Endothelial cell (in vitro differentiated cells): Measurements from ENCODE around the gene THBD. TPM values are rescaled to one million over a fixed set of nuclear protein-coding genes. Genes with fewer than 3 reads are reported as not detected.

Source experiments
- DNase-seq: peaks from one replicate; pipeline ENCODE4 v3.0.0; 2021; ENCODE audit warnings: low spot score
- H3K27ac Mint-ChIP-seq: one replicate; pipeline ENCODE4 v1.8.0; 2021; ENCODE audit warnings: mixed read lengths, inconsistent platforms; ENCODE audit not compliant: unreplicated experiment
- H3K27me3 Mint-ChIP-seq: one replicate; pipeline ENCODE4 v1.8.0; 2021; ENCODE audit warnings: mild to moderate bottlenecking, moderate library complexity, mixed read lengths, inconsistent platforms; ENCODE audit not compliant: unreplicated experiment
- H3K36me3 Mint-ChIP-seq: one replicate; pipeline ENCODE4 v1.8.0; 2021; ENCODE audit warnings: mild to moderate bottlenecking, low read depth, mixed read lengths, inconsistent platforms; ENCODE audit not compliant: unreplicated experiment
- H3K4me1 Mint-ChIP-seq: one replicate; pipeline ENCODE4 v1.8.0; 2021; ENCODE audit warnings: mild to moderate bottlenecking, mixed read lengths, inconsistent platforms; ENCODE audit not compliant: unreplicated experiment
- H3K4me3 Mint-ChIP-seq: one replicate; pipeline ENCODE4 v1.8.0; 2021; ENCODE audit warnings: mild to moderate bottlenecking, mixed read lengths, inconsistent platforms; ENCODE audit not compliant: unreplicated experiment
- H3K9me3 Mint-ChIP-seq: one replicate; pipeline ENCODE4 v1.8.0; 2021; ENCODE audit warnings: mixed read lengths, inconsistent platforms; ENCODE audit not compliant: unreplicated experiment
- CTCF ChIP-seq: fragments of 200-600 bp; sonication (generic); IDR thresholded peaks from one replicate; pipeline ENCODE4 v1.5.0; 2021; ENCODE audit warnings: antibody characterized with exemption; ENCODE audit not compliant: unreplicated experiment
- total RNA-seq: library from RNA; stranded (reverse); fragmentation: NEBNext Ultra II Directional; extraction: Animal tissue kit (Norgen Biotek cat#: 25700); gene quantifications from one replicate; pipeline ENCODE4 v1.2.1, GENCODE V29; 2021; ENCODE audit not compliant: unreplicated experiment

Gene THBD
- total RNA-seq, 1 donor from 2014 or later = 90.4 TPM

- TF ChIP-seq CTCF = no peak
- Mint-ChIP-seq H3K4me3 (peak overlapping the region; percentile 96), H3K27me3 (peaks cover 12% of the 10 kb centered on the region), H3K4me1 (peaks cover 42% of the 10 kb centered on the region), H3K9me3 (peaks cover 4% of the 10 kb centered on the region), H3K27ac (no peak overlapping the region), H3K36me3 (peaks cover 7% of the 10 kb centered on the region)
- no peak for DNase-seq
Measured at GRCh38 chr20:23046431-23046830, 3.0 kb downstream of the THBD start.

- Mint-ChIP-seq H3K27me3 (peaks cover 7% of the 10 kb centered on the region), H3K36me3 (peaks cover 7% of the 10 kb centered on the region), H3K27ac (no peak overlapping the region), H3K4me1 (peaks cover 36% of the 10 kb centered on the region), H3K9me3 (peaks cover 4% of the 10 kb centered on the region), H3K4me3 (no peak overlapping the region)
- TF ChIP-seq CTCF = no peak
- no peak for DNase-seq
Measured at GRCh38 chr20:23043376-23043775, 6.1 kb downstream of the THBD start.

GRCh38 chr20:23042270-23042669, 7.2 kb downstream of the THBD start:
- H3K4me3 Mint-ChIP-seq = no peak overlapping the region

GRCh38 chr20:23039885-23040508, 9.5 kb downstream of the THBD start:
- peaks cover 15% of the 10 kb centered on the region for H3K4me1 Mint-ChIP-seq
- H3K4me3 Mint-ChIP-seq = no peak overlapping the region
- no peak overlapping the region for H3K27ac Mint-ChIP-seq
- DNase-seq = no peak
- no peaks in the 10 kb centered on the region for H3K9me3 Mint-ChIP-seq
- peaks cover 18% of the 10 kb centered on the region for H3K27me3 Mint-ChIP-seq
- TF ChIP-seq CTCF = no peak
- H3K36me3 Mint-ChIP-seq = no peaks in the 10 kb centered on the region

More at GRCh38 chr20:23042270-23042669, 7.2 kb downstream of the THBD start:
- H3K36me3 Mint-ChIP-seq = peaks cover 5% of the 10 kb centered on the region
- DNase-seq = no peak
- peaks cover 30% of the 10 kb centered on the region for H3K4me1 Mint-ChIP-seq
- H3K27me3 Mint-ChIP-seq = peaks cover 12% of the 10 kb centered on the region
- no peak overlapping the region for H3K27ac Mint-ChIP-seq
- TF ChIP-seq CTCF = no peak
- H3K9me3 Mint-ChIP-seq = peaks cover 4% of the 10 kb centered on the region

DNA sequence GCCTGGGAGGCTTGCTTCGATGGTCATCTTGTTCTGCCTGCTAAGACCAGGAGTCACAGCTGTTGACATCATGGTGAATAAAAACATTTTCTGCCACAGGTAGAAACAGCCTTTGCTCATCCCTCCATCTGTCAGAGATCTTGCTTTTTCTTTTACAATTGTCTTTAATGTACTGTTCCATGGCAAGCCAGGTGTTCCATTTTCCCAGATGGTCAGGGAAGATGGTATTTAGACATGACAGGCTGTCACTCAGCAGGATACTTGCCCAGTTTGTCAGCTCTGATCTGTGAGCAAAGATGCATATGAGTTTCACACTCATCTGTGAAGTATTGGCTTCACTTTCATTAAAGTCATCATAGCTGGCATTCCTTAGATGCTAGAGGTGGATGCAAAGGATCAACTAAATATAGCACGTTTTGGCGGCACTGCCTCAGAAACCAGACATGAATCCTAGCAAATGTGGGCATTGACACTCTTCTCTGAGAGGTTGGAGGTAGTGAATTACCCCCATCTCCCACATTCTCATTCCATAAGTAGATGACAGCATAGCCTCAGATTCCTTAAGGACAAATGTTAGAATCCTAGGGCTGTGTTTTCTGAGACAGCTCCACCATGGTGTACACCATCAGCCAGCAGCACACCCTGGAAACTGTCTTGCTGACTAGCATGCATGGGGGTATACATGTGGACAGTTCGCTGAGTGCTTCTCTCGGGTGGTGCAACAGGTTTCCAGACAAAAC, 10.2 kb downstream of the THBD start:
- Mint-ChIP-seq H3K27ac (peak overlapping the region; percentile 70), H3K27me3 (peaks cover 22% of the 10 kb centered on the region), H3K36me3 (no peaks in the 10 kb centered on the region), H3K9me3 (no peaks in the 10 kb centered on the region), H3K4me1 (peaks cover 13% of the 10 kb centered on the region), H3K4me3 (no peak overlapping the region)
- DNase-seq = no peak
- no peak for TF ChIP-seq CTCF
